Measurements from ENCODE around the gene N4BP2L1. TPM values are rescaled to one million over a fixed set of nuclear protein-coding genes. Genes with fewer than 3 reads are reported as not detected.

N4BP2L1 gene
- 10 to 100 TPM; 37.7 to 59.6 (median 44.0) TPM for total RNA-seq
- 58.8 TPM for total RNA-seq (2013)
- total RNA-seq, result 6.6 to 58.4 (median 29.2) reads per million in 29 experiments

DNA sequence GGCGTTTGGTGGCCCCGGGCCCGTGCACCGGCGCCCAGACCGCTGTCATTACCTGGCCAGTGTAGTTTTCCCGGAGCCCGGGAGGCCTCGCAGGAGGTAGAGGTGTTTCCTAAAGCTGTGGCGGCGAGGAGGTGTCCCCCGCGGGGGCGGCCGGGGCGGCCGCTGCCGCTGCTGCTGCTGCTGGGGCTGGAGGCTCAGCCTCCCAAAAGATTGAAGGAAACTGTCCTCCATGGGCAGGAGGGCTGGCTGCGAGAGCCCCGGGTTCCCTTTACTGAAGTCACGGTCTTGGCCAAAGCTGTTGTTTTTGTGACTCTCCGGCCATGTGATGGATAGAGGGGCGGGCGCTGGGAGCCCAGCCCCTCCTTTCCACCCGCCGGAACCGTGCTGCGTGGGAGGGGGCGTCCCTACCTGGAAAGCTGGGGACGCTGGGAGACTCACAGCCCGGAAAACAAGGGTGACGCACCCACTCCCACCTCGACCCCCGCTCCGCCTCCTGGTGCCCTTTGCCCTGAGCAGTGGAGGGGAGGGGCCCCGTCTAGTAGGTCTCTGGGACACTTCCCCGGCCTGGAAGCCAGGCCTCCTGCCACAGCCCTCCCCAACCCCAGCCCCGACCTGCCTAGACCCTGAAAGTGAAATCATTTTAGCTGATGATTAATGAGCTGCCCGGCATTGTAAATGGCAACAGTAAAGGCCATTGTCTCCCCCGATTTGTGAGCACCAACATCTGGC is at the start of gene N4BP2L1:
N4BP2L1 (minus strand) TSS at position 279 of the 729 bp plus-strand sequence; CDS start at position 231, 48 bp downstream.
- no peaks in the 10 kb centered on the region for H3K27me3 ChIP-seq (replicated peaks in 1 of 2; ENCODE audit: control insufficient read depth in 2 of 2, extremely low read depth in 1 of 2, insufficient read depth in 2 of 2, low read length in 1 of 2)
- peaks cover 20% of the 10 kb centered on the region for H3K36me3 Mint-ChIP-seq
- no peaks in the 10 kb centered on the region for H3K9me3 Mint-ChIP-seq
- ChIA-PET POLR2A (interaction anchor here (0.6 to 2.1 kb wide), 14 partner anchors 11 to 1284 kb away, joined by 3 to 7 read pairs (median 4); partner anchors contain the start of genes BRCA2 (in 2 of the 2), N4BP2L2 (in 2 of the 2), ZAR1L (in 2 of the 2) and PDS5B (in 1 of the 2)), CTCF (interaction anchor here (0.6 to 1.5 kb wide), 6 partner anchors 13 to 153 kb away, joined by 3 to 6 read pairs (median 4); no protein-coding TSS in a partner anchor)
- H3K27ac ChIP-seq (ENCODE audit: low read length), result peak within 1 kb of the TSS; percentile 95
- peak within 1 kb of the TSS; percentile 96 for H3K27ac Mint-ChIP-seq
- H3K27me3 Mint-ChIP-seq, result no peaks in the 10 kb centered on the region
- H3K4me1 ChIP-seq (ENCODE audit: control insufficient read depth in 1 of 2, extremely low read depth in 1 of 2, insufficient read depth in 2 of 2, low read length in 2 of 2), result peaks cover 11 to 40% of the 10 kb centered on the region in 2 experiments
- H3K4me1 Mint-ChIP-seq, result peaks cover 39 to 42% (median 41%) of the 10 kb centered on the region in 3 donors
- DNase-seq (peak; percentile 45 to 87 (median 80)), ATAC-seq (replicated peaks in 1 of 4) (peak; percentile 60 to 77 (median 62))
- peak within 1 kb of the TSS; percentile 88 to 99 (median 92) for H3K4me3 Mint-ChIP-seq
- H3K9me3 ChIP-seq, result no peaks in the 10 kb centered on the region
- no peaks in the 10 kb centered on the region for H3K36me3 ChIP-seq (ENCODE audit: control insufficient read depth in 2 of 2, extremely low read depth in 1 of 2, insufficient read depth in 1 of 2, low read length in 1 of 2)
- H3K4me3 ChIP-seq (ENCODE audit: control insufficient read depth in 1 of 2, extremely low read depth in 1 of 2, low read length in 1 of 2), result peak within 1 kb of the TSS; percentile 80 to 90
- WGBS (ENCODE audit: insufficient coverage), result under 1% methylated on average over 22 of the region's 40 CpGs

DNA sequence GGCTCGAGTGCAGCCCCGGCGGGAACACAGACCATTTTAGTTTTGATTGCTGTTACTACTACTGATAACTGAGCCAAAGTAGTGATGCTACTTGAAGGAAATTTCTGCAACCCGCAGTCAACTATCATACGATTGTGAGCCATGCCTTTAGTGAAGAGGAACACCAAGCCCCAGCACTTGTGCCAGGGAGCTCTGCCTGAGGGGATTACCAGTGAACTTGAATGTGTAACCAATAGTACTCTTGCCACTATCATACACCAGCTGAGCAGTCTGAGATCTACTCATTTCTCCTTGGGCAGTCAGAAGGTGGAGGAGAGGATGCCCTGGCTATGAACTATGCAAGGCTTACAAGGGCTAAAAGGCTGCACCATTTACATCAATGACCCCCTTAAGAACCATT is 49.0 kb upstream of the N4BP2L1 start:
- DNase-seq (no peak), ATAC-seq (replicated peaks in 1 of 4) (no peak)
- ChIA-PET CTCF (no interaction called here), POLR2A (no interaction called here)
- H3K27me3 ChIP-seq (replicated peaks in 1 of 2; ENCODE audit: control insufficient read depth in 2 of 2, extremely low read depth in 1 of 2, insufficient read depth in 2 of 2, low read length in 1 of 2), result no peaks in the 10 kb centered on the region
- H3K36me3 Mint-ChIP-seq, result peaks cover 30% of the 10 kb centered on the region
- H3K27ac Mint-ChIP-seq, result no peak overlapping the region
- no peak overlapping the region for H3K4me3 ChIP-seq (ENCODE audit: control insufficient read depth in 1 of 2, extremely low read depth in 1 of 2, low read length in 1 of 2)
- no peaks in the 10 kb centered on the region for H3K9me3 ChIP-seq
- no peaks in the 10 kb centered on the region for H3K36me3 ChIP-seq (ENCODE audit: control insufficient read depth in 2 of 2, extremely low read depth in 1 of 2, insufficient read depth in 1 of 2, low read length in 1 of 2)
- no peak overlapping the region for H3K27ac ChIP-seq (ENCODE audit: low read length)
- no peaks in the 10 kb centered on the region for H3K27me3 Mint-ChIP-seq
- H3K4me1 Mint-ChIP-seq, result peaks cover 0 to under 1% (median 0%) of the 10 kb centered on the region in 3 donors
- no peaks in the 10 kb centered on the region for H3K4me1 ChIP-seq (ENCODE audit: control insufficient read depth in 1 of 2, extremely low read depth in 1 of 2, insufficient read depth in 2 of 2, low read length in 2 of 2)
- 90% methylated on average over 4 of the region's 5 CpGs for WGBS (ENCODE audit: insufficient coverage)
- H3K4me3 Mint-ChIP-seq, result no peak overlapping the region
- H3K9me3 Mint-ChIP-seq, result no peaks in the 10 kb centered on the region

DNA sequence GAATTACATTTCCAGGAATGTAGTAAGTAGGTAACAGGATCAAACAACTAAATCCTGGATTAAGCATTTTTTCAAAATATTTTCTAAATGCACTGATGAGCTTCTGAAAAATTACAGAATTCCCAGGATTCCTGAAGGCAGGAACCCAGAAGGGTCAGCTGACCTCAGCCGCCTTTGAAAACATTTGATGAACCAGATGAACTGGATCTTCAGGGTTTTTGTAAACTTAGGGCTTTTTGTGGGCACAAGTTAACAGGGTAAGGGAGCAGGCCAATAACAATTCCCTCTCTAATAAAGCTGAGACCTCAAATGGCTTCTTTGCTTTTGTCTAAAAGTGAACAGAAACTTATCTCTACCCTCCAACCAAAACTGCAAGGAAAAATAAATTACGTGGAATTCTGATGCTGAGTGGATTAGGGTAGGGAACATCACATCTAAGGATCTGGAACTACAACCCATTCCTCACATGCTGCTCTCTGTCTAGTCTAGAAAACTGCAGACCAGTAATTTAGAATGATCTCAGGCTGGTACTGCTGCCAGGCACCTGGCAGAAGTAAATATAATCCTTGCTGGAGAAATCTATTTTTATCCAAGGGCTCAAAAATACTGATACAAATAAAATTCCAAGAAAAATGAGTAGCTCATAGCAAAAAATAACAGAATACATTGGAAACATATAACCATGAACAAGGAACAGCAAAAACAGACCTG is 48.2 kb upstream of the N4BP2L1 start:
- Histone ChIP-seq H3K27me3 (replicated peaks in 1 of 2; ENCODE audit: control insufficient read depth in 2 of 2, extremely low read depth in 1 of 2, insufficient read depth in 2 of 2, low read length in 1 of 2) (no peaks in the 10 kb centered on the region), H3K4me3 (ENCODE audit: control insufficient read depth in 1 of 2, extremely low read depth in 1 of 2, low read length in 1 of 2) (no peak overlapping the region), H3K36me3 (ENCODE audit: control insufficient read depth in 2 of 2, extremely low read depth in 1 of 2, insufficient read depth in 1 of 2, low read length in 1 of 2) (no peaks in the 10 kb centered on the region), H3K4me1 (ENCODE audit: control insufficient read depth in 1 of 2, extremely low read depth in 1 of 2, insufficient read depth in 2 of 2, low read length in 2 of 2) (no peaks in the 10 kb centered on the region), H3K27ac (ENCODE audit: low read length) (no peak overlapping the region), H3K9me3 (no peaks in the 10 kb centered on the region)
- ChIA-PET CTCF (no interaction called here), POLR2A (no interaction called here)
- no peak overlapping the region for H3K27ac Mint-ChIP-seq
- H3K4me1 Mint-ChIP-seq, result peaks cover 0 to 3% (median 0%) of the 10 kb centered on the region in 3 donors
- peaks cover 30% of the 10 kb centered on the region for H3K36me3 Mint-ChIP-seq
- no peak for DNase-seq
- WGBS (ENCODE audit: insufficient coverage), result no CpG with 5 or more reads among the region's 2 CpGs
- no peak overlapping the region for H3K4me3 Mint-ChIP-seq
- H3K9me3 Mint-ChIP-seq, result no peaks in the 10 kb centered on the region
- ATAC-seq (replicated peaks in 1 of 4), result no peak
- no peaks in the 10 kb centered on the region for H3K27me3 Mint-ChIP-seq

DNA sequence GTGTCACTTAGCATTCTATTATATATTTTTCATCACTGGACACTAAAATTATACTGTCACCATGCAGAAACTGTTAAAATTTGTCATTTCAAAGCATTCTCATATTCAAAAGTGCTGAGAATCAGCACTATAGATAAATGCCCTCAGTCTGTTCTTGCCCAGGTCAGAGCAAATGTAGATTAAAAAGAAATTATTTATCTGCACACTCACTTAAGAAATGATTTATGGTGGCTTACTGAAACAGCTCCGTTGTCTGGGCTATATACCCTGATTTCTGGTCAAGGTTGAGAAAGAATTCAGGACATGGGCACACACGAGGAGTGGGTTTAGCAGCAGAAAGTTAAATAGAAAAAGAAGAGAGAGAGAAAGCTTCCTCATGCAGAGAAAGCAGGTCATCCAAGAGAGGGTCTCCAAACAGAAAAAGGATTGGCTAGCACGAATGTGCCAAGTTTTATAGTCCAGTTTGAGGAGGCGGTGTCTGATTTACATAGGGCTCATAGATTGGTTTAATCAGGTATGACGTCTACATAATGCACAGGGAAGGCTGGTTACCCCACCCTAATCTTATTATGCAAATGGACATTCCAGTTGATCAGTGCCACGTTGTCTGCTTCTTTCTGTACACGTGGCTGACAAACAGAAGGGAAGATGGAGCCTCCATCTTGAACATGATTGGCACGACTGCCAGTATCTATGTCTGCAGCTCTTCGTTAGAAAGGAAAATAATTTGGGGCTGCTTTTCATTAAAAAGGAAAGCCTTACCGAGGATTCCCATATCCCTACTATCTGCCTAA is 47.3 kb upstream of the N4BP2L1 start:
- WGBS (ENCODE audit: insufficient coverage), result 88% methylated on average over 5 of the region's 10 CpGs
- CTCF ChIA-PET, result no interaction called here
- POLR2A ChIA-PET, result interaction anchor here in 1 of 2 donors (0.5 kb wide), 1 partner anchor 44 kb away, joined by 3 read pairs; no protein-coding TSS in a partner anchor
- no peaks in the 10 kb centered on the region for H3K27me3 Mint-ChIP-seq
- H3K27ac Mint-ChIP-seq, result no peak overlapping the region
- Histone ChIP-seq H3K36me3 (ENCODE audit: control insufficient read depth in 2 of 2, extremely low read depth in 1 of 2, insufficient read depth in 1 of 2, low read length in 1 of 2) (peaks cover 0 to 3% of the 10 kb centered on the region in 2 donors), H3K9me3 (no peaks in the 10 kb centered on the region), H3K4me3 (ENCODE audit: control insufficient read depth in 1 of 2, extremely low read depth in 1 of 2, low read length in 1 of 2) (no peak overlapping the region), H3K4me1 (ENCODE audit: control insufficient read depth in 1 of 2, extremely low read depth in 1 of 2, insufficient read depth in 2 of 2, low read length in 2 of 2) (no peaks in the 10 kb centered on the region), H3K27me3 (replicated peaks in 1 of 2; ENCODE audit: control insufficient read depth in 2 of 2, extremely low read depth in 1 of 2, insufficient read depth in 2 of 2, low read length in 1 of 2) (no peaks in the 10 kb centered on the region), H3K27ac (ENCODE audit: low read length) (no peak overlapping the region)
- peaks cover 0 to 3% (median 0%) of the 10 kb centered on the region in 3 donors for H3K4me1 Mint-ChIP-seq
- ATAC-seq (replicated peaks in 1 of 4) (no peak), DNase-seq (no peak)
- H3K9me3 Mint-ChIP-seq, result no peaks in the 10 kb centered on the region
- no peak overlapping the region for H3K4me3 Mint-ChIP-seq
- peaks cover 30% of the 10 kb centered on the region for H3K36me3 Mint-ChIP-seq

DNA sequence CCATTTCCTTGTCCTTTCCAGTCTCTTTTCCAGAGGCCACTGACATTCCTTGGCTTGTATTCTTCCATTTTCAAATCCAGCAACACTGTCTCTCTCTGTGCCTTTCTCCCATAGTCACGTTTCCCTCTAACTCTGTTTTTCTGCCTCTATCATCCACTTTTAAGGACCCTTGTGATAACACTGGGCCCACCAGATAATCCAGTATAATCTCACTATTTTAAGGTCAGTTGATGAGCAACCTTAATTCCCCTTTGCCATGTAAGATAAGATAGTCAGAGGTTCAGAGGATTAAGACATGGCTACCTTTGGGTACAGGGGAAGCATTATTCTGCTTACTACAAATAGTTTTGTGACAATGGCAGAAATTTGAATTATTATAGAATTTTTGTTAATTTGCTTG is 45.7 kb upstream of the N4BP2L1 start:
- peaks cover 3% of the 10 kb centered on the region in 2 donors for H3K36me3 ChIP-seq (ENCODE audit: control insufficient read depth in 2 of 2, extremely low read depth in 1 of 2, insufficient read depth in 1 of 2, low read length in 1 of 2)
- H3K4me3 ChIP-seq (ENCODE audit: control insufficient read depth in 1 of 2, extremely low read depth in 1 of 2, low read length in 1 of 2), result no peak overlapping the region
- 80% methylated on average over 1 of the region's 1 CpG for WGBS (ENCODE audit: insufficient coverage)
- no peaks in the 10 kb centered on the region for H3K4me1 ChIP-seq (ENCODE audit: control insufficient read depth in 1 of 2, extremely low read depth in 1 of 2, insufficient read depth in 2 of 2, low read length in 2 of 2)
- no peak overlapping the region for H3K27ac ChIP-seq (ENCODE audit: low read length)
- ChIA-PET CTCF (no interaction called here), POLR2A (no interaction called here)
- H3K27ac Mint-ChIP-seq, result no peak overlapping the region
- H3K9me3 ChIP-seq, result no peaks in the 10 kb centered on the region
- no peaks in the 10 kb centered on the region for H3K27me3 ChIP-seq (replicated peaks in 1 of 2; ENCODE audit: control insufficient read depth in 2 of 2, extremely low read depth in 1 of 2, insufficient read depth in 2 of 2, low read length in 1 of 2)
- no peak overlapping the region for H3K4me3 Mint-ChIP-seq
- no peaks in the 10 kb centered on the region for H3K9me3 Mint-ChIP-seq
- DNase-seq (no peak), ATAC-seq (replicated peaks in 1 of 4) (no peak)
- H3K4me1 Mint-ChIP-seq, result peaks cover 0 to 3% (median 0%) of the 10 kb centered on the region in 3 donors
- H3K36me3 Mint-ChIP-seq, result peaks cover 32% of the 10 kb centered on the region
- H3K27me3 Mint-ChIP-seq, result no peaks in the 10 kb centered on the region

DNA sequence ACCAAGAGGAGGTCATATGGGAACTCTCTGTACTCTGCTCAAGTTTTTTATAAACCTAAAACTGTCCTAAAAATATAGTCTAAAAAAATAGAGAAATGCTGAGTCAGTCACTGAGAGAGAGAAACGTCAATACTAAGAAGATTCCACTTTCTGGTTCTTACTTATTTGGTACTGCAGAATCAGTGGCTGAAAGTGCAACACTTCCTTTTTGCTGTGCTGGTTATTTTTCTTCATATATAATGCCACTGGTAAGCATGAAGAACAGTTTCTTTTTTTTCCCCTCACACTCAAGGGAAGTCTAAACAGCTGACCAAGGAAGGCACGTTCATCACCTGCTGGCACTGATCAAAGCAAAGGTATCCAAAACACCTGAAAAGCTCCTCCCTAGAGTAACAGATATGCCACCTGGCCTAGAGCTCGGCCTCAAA is 44.3 kb upstream of the N4BP2L1 start:
- H3K27ac Mint-ChIP-seq, result no peak overlapping the region
- POLR2A ChIA-PET, result no interaction called here

More for the DNA sequence above, 44.3 kb upstream of the N4BP2L1 start:
- ATAC-seq (replicated peaks in 1 of 4), result no peak
- CTCF ChIA-PET, result no interaction called here
- no peak for DNase-seq
- Histone ChIP-seq H3K27ac (ENCODE audit: low read length) (no peak overlapping the region), H3K4me3 (ENCODE audit: control insufficient read depth in 1 of 2, extremely low read depth in 1 of 2, low read length in 1 of 2) (no peak overlapping the region), H3K27me3 (replicated peaks in 1 of 2; ENCODE audit: control insufficient read depth in 2 of 2, extremely low read depth in 1 of 2, insufficient read depth in 2 of 2, low read length in 1 of 2) (no peaks in the 10 kb centered on the region), H3K36me3 (ENCODE audit: control insufficient read depth in 2 of 2, extremely low read depth in 1 of 2, insufficient read depth in 1 of 2, low read length in 1 of 2) (peaks cover 3% of the 10 kb centered on the region in 2 donors), H3K9me3 (no peaks in the 10 kb centered on the region), H3K4me1 (ENCODE audit: control insufficient read depth in 1 of 2, extremely low read depth in 1 of 2, insufficient read depth in 2 of 2, low read length in 2 of 2) (no peaks in the 10 kb centered on the region)
- H3K36me3 Mint-ChIP-seq, result peaks cover 19% of the 10 kb centered on the region
- no CpG with 5 or more reads among the region's 3 CpGs for WGBS (ENCODE audit: insufficient coverage)
- H3K27me3 Mint-ChIP-seq, result no peaks in the 10 kb centered on the region
- no peak overlapping the region for H3K4me3 Mint-ChIP-seq
- H3K9me3 Mint-ChIP-seq, result no peaks in the 10 kb centered on the region
- H3K4me1 Mint-ChIP-seq, result peaks cover 0 to 3% (median 0%) of the 10 kb centered on the region in 3 donors

Data from T-cell (primary cell).